T47D (cell line): ENCODE measurements around the gene GDF2.

ENCODE experiments used
- DNase-seq, 2 experiments: peaks; one replicate each; pipeline versions ENCODE4 v3.0.0 to v3.0.0-alpha.2; 2011 to 2012; ENCODE audit warnings: low read depth in 1 of 2, low spot score in 1 of 2
- JUND ChIP-seq: IDR thresholded peaks from 2 replicates; pipeline ENCODE4 v1.6.1; 2012; ENCODE audit warnings: low read depth
- in situ Hi-C: cut with HindIII; loops from 2 replicates; pipeline ENCODE4 v1.10.0; 2016; ENCODE audit warnings: low sequenced_read_pairs, low pct_unique_long_range_greater_than_20kb

Gene GDF2

GRCh38 chr10:47296156-47296894 is 25.9 kb upstream of the GDF2 start:
- no peak for TF ChIP-seq JUND
- in situ Hi-C loops: no loop called here

GRCh38 chr10:47296941-47297340 is 25.3 kb upstream of the GDF2 start:
- no peak for TF ChIP-seq JUND
- in situ Hi-C loops: no loop called here
- DNase-seq: no peak

More at GRCh38 chr10:47296156-47296894, 25.9 kb upstream of the GDF2 start:
- DNase-seq: no peak

GRCh38 chr10:47297866-47298540 is 24.3 kb upstream of the GDF2 start:
- in situ Hi-C loops: no loop called here
- TF ChIP-seq JUND: no peak
- no peak for DNase-seq

- DNase-seq: no peak
- in situ Hi-C loops: no loop called here
- no peak for TF ChIP-seq JUND
These were observed 23.5 kb upstream of the GDF2 start for GRCh38 chr10:47298715-47299114.

- no peak for TF ChIP-seq JUND
- no peak for DNase-seq
- in situ Hi-C loops: no loop called here
These were observed 22.4 kb upstream of the GDF2 start, which contains the start of gene GDF10 for GRCh38 chr10:47299611-47300428. GDF10 (plus strand) TSS chr10:47300197; CDS start chr10:47300652, 455 bp downstream.

- TF ChIP-seq JUND: no peak
- no peak for DNase-seq
- in situ Hi-C loops: no loop called here
These were observed 21.8 kb upstream of the GDF2 start for GRCh38 chr10:47300429-47300931.

GRCh38 chr10:47301833-47302232 is 20.4 kb upstream of the GDF2 start:
- in situ Hi-C loops: no loop called here
- DNase-seq: no peak
- TF ChIP-seq JUND: no peak

GRCh38 chr10:47303105-47303504 is 19.1 kb upstream of the GDF2 start:
- in situ Hi-C loops: no loop called here
- no peak for TF ChIP-seq JUND
- DNase-seq: no peak

GRCh38 chr10:47303866-47304265 is 18.4 kb upstream of the GDF2 start:
- in situ Hi-C loops: no loop called here
- no peak for DNase-seq
- TF ChIP-seq JUND: no peak

GRCh38 chr10:47305566-47305965 is 16.7 kb upstream of the GDF2 start:
- DNase-seq: no peak
- TF ChIP-seq JUND: no peak
- in situ Hi-C loops: no loop called here

- DNase-seq: no peak
- no peak for TF ChIP-seq JUND
- in situ Hi-C loops: no loop called here
These were observed 15.7 kb upstream of the GDF2 start for GRCh38 chr10:47306387-47307210.

GRCh38 chr10:47307381-47307780 is 14.9 kb upstream of the GDF2 start:
- in situ Hi-C loops: no loop called here
- no peak for TF ChIP-seq JUND
- no peak for DNase-seq
